Kidney (tissue), 14 donors: ENCODE measurements around the gene METAP1. TPM values are rescaled to one million over a fixed set of nuclear protein-coding genes. Genes with fewer than 3 reads are reported as not detected.
"Not testable (repeated sequence)": the region's sequence is repeated elsewhere in the genome, so short reads cannot be mapped to it uniquely, and the experiment has no call there.

Experiments used
- DNase-seq, 5 donors: peaks; one replicate each; pipeline ENCODE4 v3.0.0-alpha.2; 2013 to 2020
- FAIRE-seq: peaks from 2 replicates; lab custom pipeline; 2012; peaks lifted over from hg19 to GRCh38; lab: Jason Lieb, UNC
- H3K27ac ChIP-seq, 2 donors: one replicate each; pipeline ENCODE4 v1.7.0; 2013; ENCODE audit warnings: low read depth in 2 of 2, low read length in 2 of 2, inconsistent platforms in 1 of 2
- H3K27me3 ChIP-seq: one replicate; pipeline ENCODE4 v1.7.1; 2013; ENCODE audit warnings: low read length, inconsistent platforms; ENCODE audit not compliant: control insufficient read depth, insufficient read depth
- H3K36me3 ChIP-seq, 3 donors: one replicate each; pipeline versions ENCODE4 v1.7.0 to v1.7.1; 2013; ENCODE audit warnings: low read length in 3 of 3, control low read depth in 1 of 3, inconsistent platforms in 1 of 3; ENCODE audit not compliant: insufficient read depth in 3 of 3, control insufficient read depth in 2 of 3
- H3K4me1 ChIP-seq, 3 donors: one replicate each; pipeline versions ENCODE4 v1.7.0 to v1.7.1; 2013; ENCODE audit warnings: low read length in 3 of 3, inconsistent platforms in 1 of 3, low read depth in 1 of 3; ENCODE audit not compliant: control insufficient read depth in 2 of 3, insufficient read depth in 2 of 3
- H3K4me3 ChIP-seq, 3 donors: one replicate each; pipeline versions ENCODE4 v1.7.0 to v1.8.1; 2013; ENCODE audit warnings: low read length in 3 of 3, control low read depth in 1 of 3, inconsistent platforms in 1 of 3
- H3K9ac ChIP-seq, 3 donors: one replicate each; pipeline versions ENCODE4 v1.7.0 to v1.7.1; 2013; ENCODE audit warnings: low read length in 3 of 3, control low read depth in 1 of 3, inconsistent platforms in 1 of 3
- H3K9me3 ChIP-seq, 3 donors: one replicate each; pipeline versions ENCODE4 v1.7.0 to v1.7.1; 2013; ENCODE audit warnings: low read length in 3 of 3, control low read depth in 1 of 3, inconsistent platforms in 1 of 3; ENCODE audit not compliant: control insufficient read depth in 2 of 3, insufficient read depth in 1 of 3
- CTCF ChIP-seq: IDR thresholded peaks from 3 replicates; pipeline ENCODE4 v1.5.1; 2012; ENCODE audit warnings: mild to moderate bottlenecking, moderate library complexity, borderline replicate concordance; ENCODE audit not compliant: insufficient read depth; ENCODE audit errors: extremely low read depth
- intact Hi-C: fragments of 100-400 bp; cut with DNase I; formaldehyde crosslinking; loops from one replicate; pipeline ENCODE4 v1.11.1; 2022
- polyA plus RNA-seq: library from polyadenylated mRNA; stranded (reverse); fragments of 350-450 nt; fragmentation: Illumina TruSeq; extraction: RNeasy Lipid Tissue Mini Kit (QIAGEN cat#74804); gene quantifications from one replicate; pipeline ENCODE4 v1.2.3, GENCODE V29; 2014; ENCODE audit warnings: low read depth, low replicate concordance; ENCODE audit not compliant: insufficient read depth
- total RNA-seq: library from RNA; stranded (reverse); fragmentation: NEBNext Ultra II Directional; extraction: Animal tissue kit (Norgen Biotek cat#: 25700); gene quantifications from one replicate; pipeline ENCODE4 v1.2.1, GENCODE V29; 2021
- donor health status: control.
- donor health status: control.
- donor health status: control.
- donor health status: control.
- donor health status: control.
- donor health status: DM: yes; HTN: yes; CAD: no.
- donor health status: Normal renal cell carcinoma (clear cell type).

METAP1 gene
- total and polyA plus RNA-seq, 2 donors from 2014 or later: 22.7 to 33.8 TPM

- intact Hi-C loops: no loop called here
- Histone ChIP-seq H3K27ac (no peak overlapping the region), H3K4me1 (peaks cover 0 to 7% (median 3%) of the 10 kb centered on the region in 3 donors), H3K9me3 (no peaks in the 10 kb centered on the region), H3K36me3 (no peaks in the 10 kb centered on the region), H3K27me3 (no peaks in the 10 kb centered on the region), H3K9ac (no peak overlapping the region), H3K4me3 (no peak overlapping the region)
- TF ChIP-seq CTCF: no peak
- no peak for DNase-seq
- no peak for FAIRE-seq
Observed at GRCh38 chr4:99013884-99014523, 18.5 kb downstream of the METAP1 start.

- H3K27ac ChIP-seq: no peak overlapping the region
- H3K9ac ChIP-seq: no peak overlapping the region
- TF ChIP-seq CTCF: no peak
- H3K27me3 ChIP-seq: no peaks in the 10 kb centered on the region
- H3K4me1 ChIP-seq: peaks cover 0 to 19% (median 5%) of the 10 kb centered on the region in 3 donors
- no peak for DNase-seq
- no peak for FAIRE-seq
- no peak overlapping the region for H3K4me3 ChIP-seq
- intact Hi-C loops: no loop called here
- no peaks in the 10 kb centered on the region for H3K36me3 ChIP-seq
- peaks cover 0 to 8% (median 0%) of the 10 kb centered on the region in 3 donors for H3K9me3 ChIP-seq
Observed at GRCh38 chr4:99021386-99021785, 25.9 kb downstream of the METAP1 start.

- Histone ChIP-seq H3K36me3 (no peaks in the 10 kb centered on the region), H3K27me3 (no peaks in the 10 kb centered on the region), H3K4me1 (peaks cover 0 to 30% (median 5%) of the 10 kb centered on the region in 3 donors), H3K9me3 (peaks cover 0 to 8% (median 0%) of the 10 kb centered on the region in 3 donors), H3K4me3 (no peak overlapping the region), H3K9ac (no peak overlapping the region), H3K27ac (no peak overlapping the region)
- no peak for DNase-seq
- intact Hi-C loops: no loop called here
- FAIRE-seq: no peak
- TF ChIP-seq CTCF: no peak
Observed at GRCh38 chr4:99022566-99022965, 27.0 kb downstream of the METAP1 start.

GRCh38 chr4:99023800-99024251 lies 28.3 kb downstream of the METAP1 start:
- H3K9ac ChIP-seq, H3K4me3 ChIP-seq, DNase-seq, H3K36me3 ChIP-seq, H3K27me3 ChIP-seq, FAIRE-seq, intact Hi-C loops, H3K9me3 ChIP-seq: not testable (repeated sequence)
- peaks cover 0 to 39% (median 5%) of the 10 kb centered on the region in 3 donors for H3K4me1 ChIP-seq
- H3K27ac ChIP-seq: peak overlapping the region in 1 of 2 donors; percentile 4
